Measurements from ENCODE around the gene PACSIN1. TPM values are rescaled to one million over a fixed set of nuclear protein-coding genes. Genes with fewer than 3 reads are reported as not detected.

The PACSIN1 gene
- total RNA-seq, 3 donors from 2014 or later (not counting 1 experiment from before 2014, with no cell fraction given) = 2.2 to 6.6 (median 3.9) TPM

- Histone ChIP-seq H3K4me1 (ENCODE audit: control insufficient read depth, insufficient read depth, low read length) (no peaks in the 10 kb centered on the region), H3K27ac (ENCODE audit: low read length) (no peak overlapping the region), H3K4me3 (ENCODE audit: low read length) (no peak overlapping the region), H3K27me3 (ENCODE audit: control insufficient read depth, insufficient read depth, low read length) (no peaks in the 10 kb centered on the region), H3K9me3 (ENCODE audit: control insufficient read depth, insufficient read depth, low read length) (no peaks in the 10 kb centered on the region), H3K36me3 (ENCODE audit: control insufficient read depth, insufficient read depth, low read length) (no peaks in the 10 kb centered on the region)
- WGBS (ENCODE audit: insufficient coverage) = 95% methylated on average over 12 of the region's 14 CpGs
- DNase-seq (no peak), ATAC-seq (no peak)
- H3K27ac Mint-ChIP-seq = no peak overlapping the region
- H3K4me1 Mint-ChIP-seq = peaks cover 0 to 5% of the 10 kb centered on the region in 2 donors
- H3K4me3 Mint-ChIP-seq = no peak overlapping the region
- no peaks in the 10 kb centered on the region for H3K9me3 Mint-ChIP-seq
- intact Hi-C loops (cut with micrococcal nuclease) = no loop called here
- no peaks in the 10 kb centered on the region for H3K27me3 Mint-ChIP-seq (ENCODE audit: low read depth in 2 of 2)
- TF ChIP-seq CTCF (IDR thresholded peaks at IDR 0.05) = no peak
- H3K36me3 Mint-ChIP-seq = no peaks in the 10 kb centered on the region
Observed at GRCh38 chr6:34539181-34539580, 73.3 kb downstream of the PACSIN1 start.

- ATAC-seq = no peak
- no peaks in the 10 kb centered on the region for H3K27me3 ChIP-seq (ENCODE audit: control insufficient read depth, insufficient read depth, low read length)
- no peak overlapping the region for H3K27ac ChIP-seq (ENCODE audit: low read length)
- intact Hi-C loops (cut with micrococcal nuclease) = no loop called here
- TF ChIP-seq CTCF (IDR thresholded peaks at IDR 0.05) = no peak
- H3K4me1 ChIP-seq (ENCODE audit: control insufficient read depth, insufficient read depth, low read length) = no peaks in the 10 kb centered on the region
- WGBS (ENCODE audit: insufficient coverage) = 73% methylated on average over 3 of the region's 5 CpGs
- no peaks in the 10 kb centered on the region for H3K36me3 ChIP-seq (ENCODE audit: control insufficient read depth, insufficient read depth, low read length)
- H3K4me3 ChIP-seq (ENCODE audit: low read length) = no peak overlapping the region
- H3K27me3 Mint-ChIP-seq (ENCODE audit: low read depth in 2 of 2) = no peaks in the 10 kb centered on the region
- H3K27ac Mint-ChIP-seq = no peak overlapping the region
- H3K36me3 Mint-ChIP-seq = no peaks in the 10 kb centered on the region
- H3K9me3 ChIP-seq (ENCODE audit: control insufficient read depth, insufficient read depth, low read length) = no peaks in the 10 kb centered on the region
- H3K9me3 Mint-ChIP-seq = no peaks in the 10 kb centered on the region
- H3K4me3 Mint-ChIP-seq = no peak overlapping the region
- DNase-seq = no peak
- H3K4me1 Mint-ChIP-seq = peaks cover 0 to 5% of the 10 kb centered on the region in 2 donors
Observed at GRCh38 chr6:34540222-34540621, 74.3 kb downstream of the PACSIN1 start.

- Mint-ChIP-seq H3K9me3 (no peaks in the 10 kb centered on the region), H3K4me1 (peaks cover 0 to 5% of the 10 kb centered on the region in 2 donors), H3K36me3 (no peaks in the 10 kb centered on the region), H3K4me3 (no peak overlapping the region), H3K27me3 (ENCODE audit: low read depth in 2 of 2) (no peaks in the 10 kb centered on the region), H3K27ac (no peak overlapping the region)
- Histone ChIP-seq H3K4me1 (ENCODE audit: control insufficient read depth, insufficient read depth, low read length) (no peaks in the 10 kb centered on the region), H3K27ac (ENCODE audit: low read length) (no peak overlapping the region), H3K36me3 (ENCODE audit: control insufficient read depth, insufficient read depth, low read length) (no peaks in the 10 kb centered on the region), H3K4me3 (ENCODE audit: low read length) (no peak overlapping the region), H3K27me3 (ENCODE audit: control insufficient read depth, insufficient read depth, low read length) (no peaks in the 10 kb centered on the region), H3K9me3 (ENCODE audit: control insufficient read depth, insufficient read depth, low read length) (no peaks in the 10 kb centered on the region)
- no peak for TF ChIP-seq CTCF (IDR thresholded peaks at IDR 0.05)
- DNase-seq (no peak), ATAC-seq (no peak)
- intact Hi-C loops (cut with micrococcal nuclease) = no loop called here
- 89% methylated on average over 8 of the region's 8 CpGs for WGBS (ENCODE audit: insufficient coverage)
Observed at GRCh38 chr6:34540841-34541240, 75.0 kb downstream of the PACSIN1 start.

- ATAC-seq = no peak
- WGBS (ENCODE audit: insufficient coverage) = 93% methylated on average over 4 of the region's 5 CpGs
- no peaks in the 10 kb centered on the region for H3K27me3 ChIP-seq (ENCODE audit: control insufficient read depth, insufficient read depth, low read length)
- H3K27ac ChIP-seq (ENCODE audit: low read length) = no peak overlapping the region
- H3K4me3 ChIP-seq (ENCODE audit: low read length) = no peak overlapping the region
- intact Hi-C loops (cut with micrococcal nuclease) = no loop called here
- no peaks in the 10 kb centered on the region for H3K9me3 ChIP-seq (ENCODE audit: control insufficient read depth, insufficient read depth, low read length)
- H3K27me3 Mint-ChIP-seq (ENCODE audit: low read depth in 2 of 2) = no peaks in the 10 kb centered on the region
- no peaks in the 10 kb centered on the region for H3K4me1 ChIP-seq (ENCODE audit: control insufficient read depth, insufficient read depth, low read length)
- H3K27ac Mint-ChIP-seq = no peak overlapping the region
- no peak for DNase-seq
- H3K4me3 Mint-ChIP-seq = no peak overlapping the region
- H3K36me3 ChIP-seq (ENCODE audit: control insufficient read depth, insufficient read depth, low read length) = no peaks in the 10 kb centered on the region
- no peaks in the 10 kb centered on the region for H3K36me3 Mint-ChIP-seq
- H3K4me1 Mint-ChIP-seq = no peaks in the 10 kb centered on the region
- no peaks in the 10 kb centered on the region for H3K9me3 Mint-ChIP-seq
- TF ChIP-seq CTCF (IDR thresholded peaks at IDR 0.05) = no peak
Observed at GRCh38 chr6:34543421-34543820, 77.5 kb downstream of the PACSIN1 start.
